Mammary epithelial cell (primary cell): ENCODE results near the gene EXOC3L1.
A peak's percentile ranks its signal among the peaks of the same experiment; 100 is the strongest.

Source experiments
- EZH2 ChIP-seq: IDR thresholded peaks from 2 replicates; pipeline ENCODE4 v1.6.1; 2012; ENCODE audit warnings: low read length, inconsistent platforms, borderline replicate concordance
- TF ChIP-seq, protein P1 (sequence below), 2 donors: IDR thresholded peaks in 1 of 2; conservative IDR thresholded peaks in 1 of 2; 2 replicates each; pipeline ENCODE4 v1.5.1; 2011 to 2012; ENCODE audit warnings: inconsistent platforms in 2 of 2, low read length in 2 of 2, mild to moderate bottlenecking in 2 of 2, control low read depth in 1 of 2, low read depth in 1 of 2; ENCODE audit not compliant: insufficient read depth in 1 of 2; ENCODE audit errors: extremely low read depth in 1 of 2

DNA sequence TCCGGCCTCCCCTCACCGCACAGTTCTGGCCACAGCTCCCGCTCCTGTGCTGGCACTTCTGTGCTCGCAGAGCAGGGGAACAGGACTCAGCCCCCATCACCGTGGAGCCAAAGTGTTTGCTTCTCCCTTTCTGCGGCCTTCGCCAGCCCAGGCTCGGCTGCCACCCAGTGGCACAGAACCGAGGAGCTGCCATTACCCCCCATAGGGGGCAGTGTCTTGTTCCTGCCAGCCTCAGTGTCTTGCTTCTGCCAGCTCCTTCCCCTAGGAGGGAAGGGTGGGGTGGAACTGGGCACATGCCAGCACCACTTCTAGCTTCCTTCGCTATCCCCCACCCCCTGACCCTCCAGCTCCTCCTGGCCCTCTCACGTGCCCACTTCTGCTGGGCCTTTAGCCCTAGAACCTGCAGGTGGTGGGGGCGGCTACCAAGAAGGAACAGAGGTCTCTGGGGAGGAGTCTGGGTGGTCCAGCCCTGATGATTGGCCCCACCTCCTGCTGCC is 8.3 kb upstream of the EXOC3L1 start:
- TF ChIP-seq, protein P1, sequence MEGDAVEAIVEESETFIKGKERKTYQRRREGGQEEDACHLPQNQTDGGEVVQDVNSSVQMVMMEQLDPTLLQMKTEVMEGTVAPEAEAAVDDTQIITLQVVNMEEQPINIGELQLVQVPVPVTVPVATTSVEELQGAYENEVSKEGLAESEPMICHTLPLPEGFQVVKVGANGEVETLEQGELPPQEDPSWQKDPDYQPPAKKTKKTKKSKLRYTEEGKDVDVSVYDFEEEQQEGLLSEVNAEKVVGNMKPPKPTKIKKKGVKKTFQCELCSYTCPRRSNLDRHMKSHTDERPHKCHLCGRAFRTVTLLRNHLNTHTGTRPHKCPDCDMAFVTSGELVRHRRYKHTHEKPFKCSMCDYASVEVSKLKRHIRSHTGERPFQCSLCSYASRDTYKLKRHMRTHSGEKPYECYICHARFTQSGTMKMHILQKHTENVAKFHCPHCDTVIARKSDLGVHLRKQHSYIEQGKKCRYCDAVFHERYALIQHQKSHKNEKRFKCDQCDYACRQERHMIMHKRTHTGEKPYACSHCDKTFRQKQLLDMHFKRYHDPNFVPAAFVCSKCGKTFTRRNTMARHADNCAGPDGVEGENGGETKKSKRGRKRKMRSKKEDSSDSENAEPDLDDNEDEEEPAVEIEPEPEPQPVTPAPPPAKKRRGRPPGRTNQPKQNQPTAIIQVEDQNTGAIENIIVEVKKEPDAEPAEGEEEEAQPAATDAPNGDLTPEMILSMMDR (conservative IDR thresholded peaks at IDR 0.05 in 1 of 2, IDR thresholded peaks at IDR 0.05 in 1 of 2; ENCODE audit: extremely low read depth in 1 of 2, insufficient read depth in 1 of 2, low read depth in 1 of 2, low read length in 2 of 2): peak; percentile 98 to 99
- TF ChIP-seq EZH2: no peak
